Peyer's patch (tissue), 4 donors: Measurements from ENCODE around the gene IL4I1.

Source experiments
- CTCF ChIP-seq, 6 experiments: fragments of 450-650 bp in 4 of 6; fragments of 200-600 bp in 2 of 6; sonication (generic) in 1 of 6; IDR thresholded peaks; one replicate each; pipeline ENCODE4 v1.5.1; 2017 to 2019; ENCODE audit warnings: antibody characterized with exemption in 6 of 6, mild to moderate bottlenecking in 3 of 6, moderate library complexity in 1 of 6
- POLR2A ChIP-seq, 2 donors: fragments of 450-650 bp; IDR thresholded peaks; one replicate each; pipeline ENCODE4 v1.5.1; 2017; ENCODE audit warnings: antibody characterized with exemption in 2 of 2, mild to moderate bottlenecking in 2 of 2, moderate library complexity in 2 of 2

DNA sequence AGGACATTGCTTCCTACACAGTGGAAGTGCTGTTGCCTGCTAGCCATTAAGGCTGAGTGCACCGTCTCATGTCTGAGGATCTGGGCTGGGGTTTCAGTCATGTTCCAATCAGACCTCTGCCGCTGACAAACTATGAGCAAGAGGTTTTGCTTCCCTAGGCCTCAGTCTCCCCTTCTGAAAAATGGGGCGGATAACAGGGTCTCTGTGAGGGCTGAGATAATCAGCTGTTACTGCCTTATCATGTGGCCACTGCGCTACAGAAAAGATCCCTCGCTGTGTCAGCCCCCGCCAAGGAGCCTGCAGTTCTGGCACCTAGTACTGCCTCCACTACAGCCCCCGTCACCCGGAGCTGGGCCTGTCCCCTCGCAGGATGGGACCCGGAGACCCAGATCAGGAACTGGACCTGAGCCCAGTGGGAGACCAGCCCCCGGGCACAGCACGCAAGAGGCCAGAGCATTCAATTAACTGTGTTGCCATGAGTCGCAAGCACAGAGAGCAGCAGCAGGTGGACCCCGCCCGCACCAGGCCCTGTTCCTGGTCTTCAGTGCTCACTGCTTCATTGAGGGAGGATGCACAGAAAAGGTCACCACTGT, 26.3 kb downstream of the IL4I1 start:
- no peak for TF ChIP-seq CTCF (IDR thresholded peaks at IDR 0.05)
- no peak for TF ChIP-seq POLR2A (IDR thresholded peaks at IDR 0.05)
